Sciatic nerve (tissue), 2 donors: Measurements from ENCODE around the gene CNTF. TPM values are rescaled to one million over a fixed set of nuclear protein-coding genes. Genes with fewer than 3 reads are reported as not detected.

Source experiments
- ATAC-seq: fragments of 200-7000 bp; cut with Tn5 transposase; one replicate; pipeline ENCODE4 v1.9.1; 2020; ENCODE audit warnings: mild to moderate bottlenecking, moderate library complexity
- DNase-seq: peaks from one replicate; pipeline ENCODE4 v3.0.0-alpha.2; 2020; ENCODE audit warnings: low spot score
- intact Hi-C: fragments of 100-400 bp; cut with DNase I; formaldehyde crosslinking; loops from one replicate; pipeline ENCODE4 v1.14.2; 2022
- total RNA-seq: library from RNA; stranded (reverse); fragmentation: NEBNext Ultra II Directional; extraction: Animal tissue kit (Norgen Biotek cat#: 25700); gene quantifications from one replicate; pipeline ENCODE4 v1.2.1, GENCODE V29; 2021
- donor health status: DM: no; HTN: no; CAD: no.
- donor health status: DM: no; HTN: no; CAD: no.

Gene CNTF
- total RNA-seq, 1 donor from 2014 or later = 426 TPM

- no peak for ATAC-seq
- intact Hi-C loops = no loop called here
These were observed 52.1 kb downstream of the CNTF start for GRCh38 chr11:58674609-58675008.

More at GRCh38 chr11:58674609-58675008, 52.1 kb downstream of the CNTF start:
- DNase-seq = no peak

Other genes with a start within 250 kb of the CNTF start
- gene OR5B3, start 215.8 kb upstream of the CNTF start, total RNA-seq = not detected
- not detected for gene OR5B2, start 194.5 kb upstream of the CNTF start, total RNA-seq
- gene OR5B12, start 180.4 kb upstream of the CNTF start, total RNA-seq = not detected
- gene OR5B21, start 114.6 kb upstream of the CNTF start, total RNA-seq = not detected
- gene LPXN, start 46.8 kb upstream of the CNTF start, total RNA-seq = 17.2 TPM
- gene ZFP91, start 43.6 kb upstream of the CNTF start, total RNA-seq = 46.5 TPM
- 2.6 TPM for gene GLYAT, start 109.3 kb downstream of the CNTF start, total RNA-seq
- gene GLYATL2, start 222.0 kb downstream of the CNTF start, total RNA-seq = 0.27 TPM